SIG-M5 treated with dmso at 0.1 percent for 504 hours (cell line): ENCODE results near the gene CDC42BPG.

Experiments
- DNase-seq: peaks from one replicate; lab custom pipeline; 2025; ENCODE audit not compliant: unreplicated experiment; lab: John Stamatoyannopoulos, UW

The CDC42BPG gene, protein sequence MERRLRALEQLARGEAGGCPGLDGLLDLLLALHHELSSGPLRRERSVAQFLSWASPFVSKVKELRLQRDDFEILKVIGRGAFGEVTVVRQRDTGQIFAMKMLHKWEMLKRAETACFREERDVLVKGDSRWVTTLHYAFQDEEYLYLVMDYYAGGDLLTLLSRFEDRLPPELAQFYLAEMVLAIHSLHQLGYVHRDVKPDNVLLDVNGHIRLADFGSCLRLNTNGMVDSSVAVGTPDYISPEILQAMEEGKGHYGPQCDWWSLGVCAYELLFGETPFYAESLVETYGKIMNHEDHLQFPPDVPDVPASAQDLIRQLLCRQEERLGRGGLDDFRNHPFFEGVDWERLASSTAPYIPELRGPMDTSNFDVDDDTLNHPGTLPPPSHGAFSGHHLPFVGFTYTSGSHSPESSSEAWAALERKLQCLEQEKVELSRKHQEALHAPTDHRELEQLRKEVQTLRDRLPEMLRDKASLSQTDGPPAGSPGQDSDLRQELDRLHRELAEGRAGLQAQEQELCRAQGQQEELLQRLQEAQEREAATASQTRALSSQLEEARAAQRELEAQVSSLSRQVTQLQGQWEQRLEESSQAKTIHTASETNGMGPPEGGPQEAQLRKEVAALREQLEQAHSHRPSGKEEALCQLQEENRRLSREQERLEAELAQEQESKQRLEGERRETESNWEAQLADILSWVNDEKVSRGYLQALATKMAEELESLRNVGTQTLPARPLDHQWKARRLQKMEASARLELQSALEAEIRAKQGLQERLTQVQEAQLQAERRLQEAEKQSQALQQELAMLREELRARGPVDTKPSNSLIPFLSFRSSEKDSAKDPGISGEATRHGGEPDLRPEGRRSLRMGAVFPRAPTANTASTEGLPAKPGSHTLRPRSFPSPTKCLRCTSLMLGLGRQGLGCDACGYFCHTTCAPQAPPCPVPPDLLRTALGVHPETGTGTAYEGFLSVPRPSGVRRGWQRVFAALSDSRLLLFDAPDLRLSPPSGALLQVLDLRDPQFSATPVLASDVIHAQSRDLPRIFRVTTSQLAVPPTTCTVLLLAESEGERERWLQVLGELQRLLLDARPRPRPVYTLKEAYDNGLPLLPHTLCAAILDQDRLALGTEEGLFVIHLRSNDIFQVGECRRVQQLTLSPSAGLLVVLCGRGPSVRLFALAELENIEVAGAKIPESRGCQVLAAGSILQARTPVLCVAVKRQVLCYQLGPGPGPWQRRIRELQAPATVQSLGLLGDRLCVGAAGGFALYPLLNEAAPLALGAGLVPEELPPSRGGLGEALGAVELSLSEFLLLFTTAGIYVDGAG (N-terminal part only)

DNA sequence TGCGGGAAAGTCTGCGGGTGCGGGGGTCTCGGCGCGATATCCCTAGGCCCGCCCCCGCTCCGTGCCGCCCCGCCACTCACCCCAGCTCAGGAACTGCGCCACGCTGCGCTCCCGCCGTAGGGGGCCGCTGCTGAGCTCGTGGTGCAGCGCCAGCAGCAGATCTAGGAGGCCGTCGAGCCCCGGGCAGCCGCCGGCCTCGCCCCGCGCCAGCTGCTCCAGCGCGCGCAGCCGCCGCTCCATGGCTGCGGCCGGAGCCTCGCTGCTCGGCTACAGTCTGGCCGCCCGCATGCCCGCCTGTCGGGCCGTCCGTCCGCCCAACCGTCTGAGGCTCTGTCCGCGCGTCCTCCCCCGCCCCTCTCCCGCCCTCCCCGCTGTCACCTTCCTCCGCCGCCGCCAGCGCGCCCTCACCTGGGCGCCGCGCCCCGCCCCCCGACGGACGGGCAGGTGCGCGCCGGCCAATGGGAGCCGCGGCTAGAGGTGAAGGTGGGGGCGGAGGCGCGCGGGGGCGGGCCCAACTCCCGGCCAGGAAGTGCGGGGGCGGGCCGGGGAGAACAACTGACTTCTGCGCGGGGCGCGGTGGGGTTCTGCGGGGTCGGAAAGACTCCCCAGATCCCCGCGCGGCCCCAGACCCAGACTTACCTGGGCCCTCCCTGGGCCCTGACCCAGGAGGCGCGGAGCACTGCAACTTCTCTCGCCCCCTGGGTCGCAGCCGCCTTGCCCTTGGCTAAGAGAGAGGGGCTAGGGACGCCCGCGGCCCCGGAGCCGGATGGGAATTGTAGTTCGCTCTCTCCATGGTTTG is at the start of gene CDC42BPG:
Gene CDC42BPG (minus strand): TSS at position 324 of the 799 bp plus-strand sequence. CDS start 84 bp downstream, at position 240.
- DNase-seq: peak; percentile 43

DNA sequence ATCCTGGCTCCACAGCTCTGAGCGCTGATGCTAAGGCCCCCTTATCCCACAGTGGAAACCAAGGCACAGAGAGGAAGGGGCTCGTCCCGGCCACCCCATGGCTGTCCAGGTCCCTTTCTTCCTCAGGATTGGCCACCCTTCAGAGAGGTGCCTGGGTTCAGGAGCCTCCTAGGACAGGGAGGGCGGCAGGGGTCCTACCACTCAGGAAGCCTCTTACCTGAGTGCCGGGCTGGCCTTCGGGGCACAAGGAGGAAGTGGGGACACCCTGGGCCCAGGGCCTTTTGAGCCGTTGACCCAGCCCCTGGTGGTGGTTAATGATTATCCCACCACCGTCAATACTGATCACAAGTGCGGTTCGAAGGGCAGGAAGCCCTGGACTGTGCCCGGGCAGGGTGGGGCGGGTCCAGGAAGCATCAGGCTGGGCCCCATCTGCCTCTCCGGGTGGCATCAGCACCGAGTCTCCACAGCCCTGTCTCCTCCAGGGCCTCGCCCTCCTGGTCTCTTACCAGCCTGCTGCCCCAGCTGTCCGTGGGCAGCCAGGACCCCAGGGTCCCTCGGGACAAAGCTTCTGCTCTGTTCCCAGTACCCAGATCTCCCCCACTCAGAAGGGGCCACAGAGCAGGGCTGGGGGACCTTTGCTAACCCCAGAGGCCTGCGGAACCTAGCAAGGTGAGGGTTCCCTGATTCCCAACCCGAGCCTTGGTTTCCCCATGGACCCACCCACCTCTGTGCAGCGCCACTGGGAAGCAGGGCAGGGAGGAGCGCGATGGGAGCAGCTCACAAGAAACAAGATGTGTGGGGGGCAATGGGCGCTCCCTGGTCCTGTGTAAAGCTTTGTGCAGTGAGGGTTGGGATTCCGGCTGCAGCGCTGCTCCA is 49.0 kb upstream of the CDC42BPG start:
- no peak for DNase-seq

DNA sequence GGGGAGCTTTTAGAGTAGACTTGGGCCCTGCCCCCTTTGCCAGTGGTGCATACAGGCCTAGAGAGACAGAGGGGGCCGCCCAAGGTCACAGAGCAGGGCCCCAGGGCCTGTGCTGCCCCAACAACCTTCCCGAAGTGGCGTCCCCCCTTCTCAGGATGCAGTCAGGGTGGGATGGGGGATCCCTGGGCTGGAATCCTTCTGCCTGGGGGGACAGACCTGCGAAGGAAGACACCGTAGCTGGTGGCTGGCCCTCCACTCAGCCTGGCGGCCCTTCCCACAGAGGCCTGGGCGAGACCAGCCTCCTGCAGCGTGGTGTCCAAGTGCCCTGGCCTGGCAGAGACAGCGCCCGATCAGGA is 48.4 kb upstream of the CDC42BPG start:
- no peak for DNase-seq

DNA sequence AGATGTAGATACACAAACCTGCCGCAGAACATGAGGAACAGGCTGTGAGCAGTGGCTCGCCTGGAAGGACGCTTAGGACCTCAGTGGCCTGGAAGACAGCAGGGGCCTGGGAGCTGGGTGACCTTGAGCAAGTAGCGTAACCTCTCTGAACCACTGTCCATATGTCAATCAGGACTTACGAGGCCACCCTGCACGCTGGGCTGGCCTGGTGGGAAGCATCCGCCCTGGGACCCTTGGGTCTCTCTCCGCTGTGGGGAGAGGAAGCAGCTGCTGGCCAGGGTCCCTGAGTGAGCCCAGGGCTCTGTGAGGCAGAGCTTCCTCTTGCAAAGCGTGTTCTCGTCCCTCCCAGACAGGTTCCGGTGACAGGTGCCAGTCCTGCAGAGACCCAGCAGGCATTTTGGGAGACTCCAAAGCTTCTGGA is 48.0 kb upstream of the CDC42BPG start:
- DNase-seq: no peak

DNA sequence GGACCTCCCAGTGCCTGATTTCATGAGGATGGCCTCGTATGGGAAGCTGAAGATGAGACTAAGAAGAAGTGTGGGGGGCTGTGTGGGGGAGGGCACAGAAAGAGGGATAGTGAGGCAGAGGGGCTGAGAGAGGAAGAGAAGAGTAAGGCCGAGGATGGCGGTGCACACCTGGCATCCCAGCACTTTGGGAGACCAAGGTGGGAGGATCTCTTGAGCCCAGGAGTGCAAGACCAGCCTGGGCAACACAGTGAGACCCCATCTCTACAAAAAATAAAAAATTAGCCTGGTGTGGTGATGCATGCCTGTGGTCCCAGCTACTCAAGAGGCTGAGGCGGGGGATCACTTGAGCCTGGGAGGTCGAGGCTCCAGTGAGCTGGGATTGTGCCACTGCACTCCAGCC is 47.4 kb upstream of the CDC42BPG start:
- DNase-seq: no peak

DNA sequence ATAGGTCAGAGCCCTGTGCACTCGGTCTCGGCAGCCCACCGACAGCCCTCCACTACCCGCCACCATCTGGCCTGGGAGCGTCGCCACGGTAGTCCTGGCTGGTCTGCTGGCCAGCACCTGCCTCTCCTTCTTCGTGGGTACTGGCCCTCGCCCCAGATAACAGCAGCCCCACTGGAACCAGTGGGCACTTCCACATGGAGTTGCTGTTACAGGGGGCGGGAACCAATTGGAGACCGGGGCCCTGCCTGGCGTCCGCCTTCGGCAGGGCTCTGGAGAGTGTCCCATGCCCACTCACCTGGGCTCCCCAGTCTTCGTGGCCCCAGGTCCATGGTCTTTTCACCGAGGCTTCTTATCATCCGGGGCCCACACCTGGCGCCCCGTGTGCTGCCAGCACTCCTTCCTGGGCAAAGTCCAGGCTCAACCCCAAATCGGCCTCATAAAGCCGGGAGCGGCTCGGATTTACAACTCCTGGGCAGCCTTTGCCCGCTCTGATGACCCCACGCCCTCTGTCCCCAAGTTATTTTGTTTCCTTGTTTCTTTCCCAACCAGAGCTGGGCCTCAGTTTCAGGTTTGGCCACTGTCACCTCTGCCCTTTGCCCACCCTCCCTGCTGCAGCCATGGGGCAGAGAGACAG is 46.9 kb upstream of the CDC42BPG start:
- DNase-seq: no peak

DNA sequence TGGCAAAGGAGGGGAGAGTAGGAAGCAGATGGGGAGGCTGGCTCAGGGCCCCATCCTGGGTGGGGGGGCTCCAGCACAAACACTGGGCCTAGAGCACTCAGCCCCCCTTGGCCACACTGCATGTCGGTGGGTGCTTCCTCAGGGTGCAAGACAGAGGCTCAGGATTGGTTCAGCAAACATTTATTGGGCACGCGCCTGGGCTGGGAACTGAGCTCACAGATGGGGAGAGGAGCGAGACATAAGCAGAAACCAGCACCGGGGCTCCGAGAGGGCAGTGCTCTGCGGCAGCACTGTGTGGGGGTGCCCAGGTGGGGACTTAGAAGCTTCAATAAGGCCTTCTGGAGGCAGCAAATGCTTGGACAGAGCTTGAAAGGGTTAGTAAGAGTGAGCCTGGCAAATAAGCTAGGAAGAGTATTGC is 46.1 kb upstream of the CDC42BPG start:
- DNase-seq: no peak

DNA sequence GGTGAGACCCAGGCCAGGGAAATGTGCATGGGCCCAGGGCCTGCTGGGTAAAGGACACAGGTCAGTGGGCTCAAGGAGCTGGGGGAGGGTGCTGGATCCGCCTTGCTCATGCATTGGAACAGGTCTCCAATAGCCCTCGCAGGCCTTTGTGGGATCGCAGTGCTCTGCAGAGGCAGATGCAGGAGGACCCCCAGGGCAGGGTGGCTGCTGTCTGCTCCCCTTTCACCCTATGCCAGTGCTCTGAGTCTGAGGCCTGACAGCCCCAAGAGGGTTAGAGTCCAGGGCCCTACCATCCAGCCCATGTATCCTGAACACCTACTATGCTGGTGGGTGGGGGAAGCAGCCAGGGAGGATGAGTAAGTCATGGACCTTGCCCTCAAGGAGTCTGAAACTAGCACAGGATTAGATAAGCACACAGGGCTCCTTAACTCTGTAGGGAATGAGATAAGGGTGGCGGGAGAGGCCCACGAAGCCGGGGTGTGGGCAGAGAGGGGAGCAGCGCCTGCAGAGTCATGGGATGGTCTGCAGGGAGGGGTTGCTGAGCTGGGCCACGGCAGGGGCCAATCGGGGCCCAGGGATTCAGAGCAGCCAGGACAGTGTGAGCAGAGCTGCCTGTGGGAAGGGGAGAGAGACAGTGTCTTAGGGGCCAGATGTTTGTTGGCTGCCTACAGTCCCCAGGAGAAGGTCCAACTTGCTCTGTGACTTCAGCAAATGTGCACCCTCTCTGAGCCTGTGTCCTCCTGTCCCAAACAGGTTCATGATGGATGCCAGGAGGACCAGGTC is 44.5 kb upstream of the CDC42BPG start:
- DNase-seq: no peak

DNA sequence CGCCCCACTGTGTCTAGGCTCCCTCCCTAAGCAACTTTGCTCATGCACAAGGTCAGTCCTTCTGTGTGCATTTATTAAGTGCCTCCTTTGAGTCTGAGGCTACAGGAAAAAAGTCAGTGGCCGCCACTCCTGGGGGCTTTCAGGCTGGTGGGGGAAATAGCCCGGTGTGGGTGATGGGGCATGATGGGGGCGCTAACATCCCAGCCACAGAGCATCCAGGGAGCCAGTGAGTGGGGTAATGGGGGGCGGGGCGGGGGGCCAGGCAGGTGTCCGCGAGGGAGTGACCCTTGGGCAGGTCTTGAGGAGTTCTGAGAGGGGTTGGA is 43.9 kb upstream of the CDC42BPG start:
- DNase-seq: no peak

DNA sequence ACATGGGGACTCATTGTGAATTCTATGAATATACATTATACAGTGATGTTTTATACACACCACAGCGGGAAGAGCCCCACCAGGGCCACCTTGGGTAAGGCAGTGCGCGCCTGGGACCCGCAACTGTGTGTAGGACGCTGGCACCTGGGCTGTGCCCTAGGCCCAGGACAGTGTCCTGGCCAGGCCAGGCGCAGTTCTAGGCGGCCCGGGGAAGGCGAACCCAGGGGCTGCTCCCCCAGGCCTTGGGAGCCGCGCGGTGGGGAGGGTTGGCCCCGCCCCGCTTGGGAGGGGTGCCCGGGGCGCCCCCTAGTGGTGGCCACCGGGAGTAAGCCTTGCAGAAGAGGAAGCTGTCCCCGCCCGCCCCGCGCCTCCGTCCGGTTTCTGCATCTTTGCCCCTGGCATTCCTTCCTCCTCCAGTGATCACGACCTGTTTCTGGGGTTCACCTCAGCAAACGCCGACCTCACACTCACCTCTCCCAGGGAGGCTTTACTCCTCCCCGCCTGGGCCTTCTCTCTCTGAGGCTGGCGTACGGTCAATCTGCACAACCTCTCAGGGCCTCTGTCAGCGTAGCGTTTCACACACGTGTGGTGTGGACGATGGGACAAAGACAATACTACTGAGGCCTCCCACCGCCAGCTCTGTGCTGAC is 43.4 kb upstream of the CDC42BPG start:
- DNase-seq: peak; percentile 64

DNA sequence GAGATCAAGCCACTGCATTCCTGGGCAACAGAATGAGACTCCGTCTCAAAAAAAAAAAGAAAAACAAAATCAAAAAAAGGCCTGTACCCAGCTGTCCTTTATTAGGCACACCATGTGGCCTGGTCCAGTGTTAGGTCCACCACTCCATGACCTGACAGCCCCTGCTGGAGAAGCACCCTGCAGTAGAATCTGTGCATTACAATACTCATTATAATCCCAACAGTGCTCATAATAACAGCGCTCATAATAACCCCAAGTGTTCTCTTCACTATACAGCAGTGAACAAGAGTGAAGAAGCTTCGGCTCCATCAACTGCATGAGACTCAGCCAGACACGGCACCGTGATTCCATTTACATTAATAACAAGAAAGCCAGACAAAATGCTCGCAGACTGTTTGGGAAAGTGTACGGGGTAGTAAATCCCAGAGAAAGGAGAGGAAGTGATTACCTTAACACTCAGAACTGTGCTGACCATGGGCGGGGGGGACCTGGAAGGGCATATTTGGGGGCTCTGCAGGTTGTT is 42.8 kb upstream of the CDC42BPG start:
- DNase-seq: no peak

DNA sequence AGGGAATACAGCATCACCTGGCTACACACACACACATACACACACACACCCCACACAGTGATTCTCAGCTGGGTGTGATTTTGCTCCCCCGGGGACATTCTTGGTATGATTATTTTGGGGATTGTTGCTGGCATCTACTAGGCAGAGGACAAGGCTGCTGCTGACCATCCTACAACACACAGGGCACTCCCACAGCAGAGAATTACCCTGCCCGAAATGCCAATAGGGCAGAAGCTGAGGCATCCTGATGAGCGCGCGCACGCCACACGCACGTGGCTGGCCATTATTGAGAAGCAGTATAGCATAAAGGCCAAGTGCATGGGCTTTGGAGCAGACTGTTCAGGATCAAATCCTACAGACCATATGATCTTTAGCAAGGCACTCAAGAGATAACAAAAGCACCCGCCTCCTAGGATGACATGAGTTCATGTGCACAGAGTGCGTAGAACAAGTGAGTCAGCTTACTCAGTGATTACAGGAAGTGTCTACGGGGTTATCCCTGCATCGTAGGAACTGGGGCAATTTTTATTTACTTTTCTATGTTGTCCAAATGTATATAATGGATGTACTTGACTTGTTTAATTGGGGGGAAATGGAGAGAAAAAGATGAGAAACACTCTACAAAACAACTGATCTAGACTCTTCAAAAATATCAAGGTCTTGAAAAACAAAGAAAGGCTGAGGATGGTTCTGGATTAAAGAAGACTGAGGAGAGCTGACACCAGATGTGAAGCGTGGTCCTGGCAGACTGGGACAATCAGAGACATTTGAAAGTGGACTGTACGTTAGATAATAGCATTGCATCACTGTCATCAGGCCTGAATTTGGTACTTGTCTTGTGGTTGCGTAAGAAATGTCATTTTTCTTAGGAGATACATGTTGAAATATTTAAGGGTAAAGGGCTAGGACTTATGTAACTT is 41.2 kb upstream of the CDC42BPG start:
- DNase-seq: peak; percentile 99

DNA sequence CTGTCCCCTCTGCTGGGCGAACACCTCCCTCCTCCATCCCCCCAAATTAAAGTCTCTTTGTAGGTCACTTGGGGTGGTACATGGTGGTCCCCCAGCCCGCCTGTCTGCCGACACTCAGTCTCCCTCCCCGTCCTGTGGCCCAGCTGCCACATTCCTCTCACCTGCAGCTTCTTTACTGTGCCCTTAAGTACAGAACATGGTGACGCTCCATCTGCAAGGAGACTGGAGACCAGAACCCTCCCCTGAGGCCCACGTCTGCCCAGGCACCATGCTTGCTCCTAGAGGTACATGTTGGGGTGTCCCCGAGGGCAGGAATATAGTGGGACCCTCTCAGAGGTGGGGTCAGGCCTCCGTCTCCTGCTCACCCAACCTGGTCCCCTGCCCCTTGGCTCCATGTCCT is 39.6 kb upstream of the CDC42BPG start:
- no peak for DNase-seq

DNA sequence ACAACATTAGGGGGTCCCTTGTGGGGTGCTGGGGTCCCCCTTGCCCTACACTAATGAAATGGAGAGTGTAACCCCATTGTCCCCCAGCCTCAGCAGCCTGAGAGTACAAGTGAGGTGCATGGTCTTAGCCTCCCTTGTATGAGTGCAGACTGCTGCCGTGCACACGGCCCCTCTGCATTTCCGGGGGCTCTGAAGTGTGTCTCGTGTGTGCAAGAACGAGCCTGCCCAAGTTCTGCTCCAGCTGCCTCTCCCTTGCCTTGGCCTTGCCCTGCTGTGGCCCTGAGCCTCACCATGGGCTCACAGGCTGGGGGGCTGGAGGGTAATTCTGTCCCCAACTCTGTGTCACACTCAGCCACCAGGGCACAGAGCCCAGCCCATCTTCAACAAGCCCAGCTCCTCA is 39.1 kb upstream of the CDC42BPG start:
- DNase-seq: no peak

DNA sequence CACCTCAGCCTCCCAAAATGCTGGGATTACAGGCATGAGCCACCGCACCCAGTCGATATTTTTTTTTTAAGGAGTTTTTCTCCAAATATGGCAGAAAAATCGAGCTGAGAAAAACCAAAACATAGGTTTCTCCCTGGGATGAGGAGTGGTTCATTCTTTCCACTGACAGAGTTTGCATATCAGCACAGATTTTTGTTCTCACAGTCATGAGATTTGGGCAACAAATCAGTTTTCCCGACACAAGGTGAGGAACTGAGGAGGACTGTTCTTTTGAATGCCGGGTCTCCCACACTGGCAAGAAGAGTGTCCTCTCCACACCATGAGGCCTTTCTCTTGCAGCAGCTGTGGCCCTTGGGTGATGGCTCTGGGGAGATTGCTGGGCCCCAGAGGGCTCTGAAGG is 37.8 kb upstream of the CDC42BPG start:
- DNase-seq: no peak

DNA sequence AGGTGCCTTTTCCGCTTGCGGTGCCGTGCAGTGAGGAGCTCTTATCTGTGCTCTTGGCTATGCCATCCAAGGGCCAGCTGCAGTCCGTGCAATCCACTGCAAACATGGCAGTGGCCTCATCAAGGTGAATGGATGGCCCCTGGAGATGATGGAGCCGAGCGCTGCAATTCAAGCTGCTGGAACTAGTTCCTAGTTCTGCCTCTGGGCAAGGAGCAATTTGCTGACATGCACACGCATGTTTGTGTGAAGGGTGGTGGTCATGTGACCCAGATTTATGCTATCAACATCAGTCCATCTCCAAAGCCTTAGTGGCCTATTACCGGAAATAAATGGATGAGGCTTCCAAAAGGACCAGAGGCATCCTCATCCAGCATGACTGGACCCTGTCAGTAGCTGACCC is 37.0 kb upstream of the CDC42BPG start:
- no peak for DNase-seq
